B cell (primary cell): ENCODE measurements around the gene GNAT3. TPM values are rescaled to one million over a fixed set of nuclear protein-coding genes. Genes with fewer than 3 reads are reported as not detected.

Experiments used
- ATAC-seq: fragments of 200-7000 bp; cut with Tn5 transposase; one replicate; pipeline ENCODE4 v1.10.0; 2021; ENCODE audit warnings: low read depth, mild to moderate bottlenecking, moderate number of reproducible peaks, moderate library complexity
- CTCF ChIA-PET: fragments of 350-600 bp; sonication (Branson Sonifier 250); formaldehyde crosslinking; loops from one replicate; lab custom pipeline; 2021; ENCODE audit warnings: antibody characterized with exemption, inconsistent platforms; lab: Charles Lee
- POLR2A ChIA-PET: fragments of 350-600 bp; sonication (Branson Sonifier 250); formaldehyde crosslinking; loops from one replicate; lab custom pipeline; 2021; ENCODE audit warnings: antibody characterized with exemption; lab: Charles Lee
- DNase-seq: peaks from one replicate; pipeline ENCODE4 v3.0.0; 2013
- H2AFZ ChIP-seq: 2 replicates; pipeline ENCODE4 v1.6.1; 2012; ENCODE audit warnings: mild to moderate bottlenecking, low read depth, low read length; ENCODE audit not compliant: insufficient read depth, poor library complexity, severe bottlenecking
- H3K27ac ChIP-seq, 2 donors: 1 replicate in 1 of 2; 2 replicates in 1 of 2; pipeline ENCODE4 v1.5.1; 2012 to 2013; ENCODE audit warnings: low read length in 2 of 2, mild to moderate bottlenecking in 2 of 2, moderate library complexity in 1 of 2
- H3K27me3 ChIP-seq, 4 experiments: fragments of 200-600 bp in 1 of 4; sonication (generic) in 1 of 4; replicated peaks in 1 of 4; 1 replicate in 2 of 4; 2 replicates in 2 of 4; pipeline versions ENCODE4 v1.6.1 to v1.7.0; 2013 to 2016; ENCODE audit warnings: low read length in 3 of 4, mild to moderate bottlenecking in 2 of 4, mixed read lengths in 1 of 4, moderate library complexity in 1 of 4; ENCODE audit not compliant: insufficient read depth in 4 of 4, control insufficient read depth in 3 of 4; ENCODE audit errors: control extremely low read depth in 1 of 4
- H3K36me3 ChIP-seq, 2 experiments: replicated peaks in 1 of 2; 1 replicate in 1 of 2; 2 replicates in 1 of 2; pipeline versions ENCODE4 v1.6.1 to v1.7.1; 2013; ENCODE audit warnings: low read length in 1 of 2; ENCODE audit not compliant: insufficient read depth in 2 of 2, control insufficient read depth in 1 of 2; ENCODE audit errors: control extremely low read depth in 1 of 2, extremely low read depth in 1 of 2
- H3K4me1 ChIP-seq, 2 donors: fragments of 200-600 bp in 1 of 2; sonication (generic) in 1 of 2; 1 replicate in 1 of 2; 2 replicates in 1 of 2; pipeline versions ENCODE4 v1.5.1 to v1.6.1; 2013 to 2017; ENCODE audit warnings: low read length in 2 of 2; ENCODE audit not compliant: control insufficient read depth in 2 of 2, insufficient read depth in 2 of 2
- H3K4me2 ChIP-seq: replicated peaks from 2 replicates; pipeline ENCODE3; 2012; ENCODE audit warnings: mild to moderate bottlenecking, low read depth, low read length; ENCODE audit not compliant: poor library complexity, severe bottlenecking
- H3K4me3 ChIP-seq, 5 experiments: fragments of 200-600 bp in 1 of 5; sonication (generic) in 1 of 5; 1 replicate in 3 of 5; 2 replicates in 2 of 5; pipeline versions ENCODE4 v1.5.1 to v1.7.0; 2011 to 2016; ENCODE audit warnings: low read length in 4 of 5, mild to moderate bottlenecking in 4 of 5, low read depth in 2 of 5, control low read depth in 1 of 5, moderate library complexity in 1 of 5; ENCODE audit not compliant: insufficient read depth in 1 of 5; ENCODE audit errors: control extremely low read depth in 1 of 5, extremely low read depth in 1 of 5
- H3K79me2 ChIP-seq: fragments of 200-600 bp; sonication (generic); one replicate; pipeline ENCODE4 v1.6.0; 2016; ENCODE audit warnings: low read length; ENCODE audit not compliant: control insufficient read depth, insufficient read depth
- H3K9ac ChIP-seq: fragments of 200-600 bp; sonication (generic); 2 replicates; pipeline ENCODE4 v1.6.1; 2017; ENCODE audit warnings: mild to moderate bottlenecking, low read length, moderate library complexity
- H3K9me3 ChIP-seq, 3 donors: one replicate each; pipeline versions ENCODE4 v1.6.1 to v1.7.1; 2013; ENCODE audit warnings: low read length in 2 of 3; ENCODE audit not compliant: control insufficient read depth in 2 of 3, insufficient read depth in 1 of 3; ENCODE audit errors: control extremely low read depth in 1 of 3
- H4K20me1 ChIP-seq: 2 replicates; pipeline ENCODE4 v1.6.0; 2012; ENCODE audit warnings: mild to moderate bottlenecking, low read length; ENCODE audit not compliant: insufficient read depth, control insufficient read depth, poor library complexity, severe bottlenecking
- H3K27ac Mint-ChIP-seq: one replicate; pipeline ENCODE4 v1.8.0; 2021; ENCODE audit warnings: mixed read lengths
- H3K27me3 Mint-ChIP-seq: one replicate; pipeline ENCODE4 v1.8.0; 2021; ENCODE audit warnings: mixed read lengths
- H3K4me1 Mint-ChIP-seq: one replicate; pipeline ENCODE4 v1.8.0; 2021; ENCODE audit warnings: mixed read lengths
- H3K4me3 Mint-ChIP-seq: one replicate; pipeline ENCODE4 v1.8.0; 2021; ENCODE audit warnings: mixed read lengths
- H3K9me3 Mint-ChIP-seq: one replicate; pipeline ENCODE4 v1.8.0; 2022; ENCODE audit warnings: mixed read lengths; ENCODE audit not compliant: insufficient read depth
- CTCF ChIP-seq: fragments of 200-600 bp; IDR thresholded peaks from one replicate; pipeline ENCODE4 v1.8.0; 2022; ENCODE audit warnings: antibody characterized with exemption, mild to moderate bottlenecking
- EZH2 ChIP-seq: IDR thresholded peaks from 2 replicates; pipeline ENCODE4 v1.6.1; 2012; ENCODE audit warnings: borderline replicate concordance, low read depth, mild to moderate bottlenecking, moderate library complexity, low read length; ENCODE audit not compliant: insufficient read depth, poor library complexity, severe bottlenecking
- WGBS: methylation state at CpG from one replicate; pipeline ENCODE4 v1.1.5; 2013; ENCODE audit warnings: missing lambda C conversion rate; ENCODE audit not compliant: insufficient coverage; 5-methylcytosine and 5-hydroxymethylcytosine counted together
- intact Hi-C: fragments of 100-400 bp; cut with micrococcal nuclease; formaldehyde crosslinking; loops from one replicate; pipeline ENCODE4 v1.10.0; 2022
- polyA plus RNA-seq: library from polyadenylated mRNA; depleted of rRNA; stranded (reverse); fragments of >200 nt; gene quantifications from 2 replicates; pipeline ENCODE4 v1.2.3, GENCODE V29; 2012
- total RNA-seq, 2 donors: library from RNA; stranded (reverse); fragments of 120-200 nt in 1 of 2; gene quantifications; 1 replicate in 1 of 2; 2 replicates in 1 of 2; pipeline versions ENCODE4 v1.2.3 to v1.2.4, GENCODE V29; 2013 to 2022

Gene GNAT3
- total and polyA plus RNA-seq, 2 donors (not counting 1 experiment from before 2014, with no cell fraction given) = not detected

GRCh38 chr7:80443325-80443724, 68.5 kb downstream of the GNAT3 start:
- no peaks in the 10 kb centered on the region for H3K4me1 Mint-ChIP-seq
- Histone ChIP-seq H3K9me3 (no peaks in the 10 kb centered on the region), H3K4me1 (no peaks in the 10 kb centered on the region), H2AFZ (no peak overlapping the region), H3K79me2 (no peaks in the 10 kb centered on the region), H3K27me3 (no peaks in the 10 kb centered on the region), H3K9ac (no peak overlapping the region), H3K27ac (no peak overlapping the region), H3K36me3 (no peaks in the 10 kb centered on the region), H3K4me3 (no peak overlapping the region), H3K4me2 (no peak overlapping the region), H4K20me1 (no peaks in the 10 kb centered on the region)
- no peak for ATAC-seq
- no peaks in the 10 kb centered on the region for H3K9me3 Mint-ChIP-seq
- POLR2A ChIA-PET = no interaction called here
- WGBS = 80% methylated on average over 1 of the region's 3 CpGs
- TF ChIP-seq EZH2 (no peak), CTCF (no peak)
- H3K4me3 Mint-ChIP-seq = no peak overlapping the region
- DNase-seq = no peak
- CTCF ChIA-PET = no interaction called here
- intact Hi-C loops = no loop called here
- no peaks in the 10 kb centered on the region for H3K27me3 Mint-ChIP-seq
- H3K27ac Mint-ChIP-seq = no peak overlapping the region

GRCh38 chr7:80440883-80441282, 71.0 kb downstream of the GNAT3 start:
- ChIA-PET POLR2A (no interaction called here), CTCF (no interaction called here)
- H4K20me1 ChIP-seq = no peaks in the 10 kb centered on the region
- no peak for DNase-seq
- no peaks in the 10 kb centered on the region for H3K4me1 Mint-ChIP-seq
- H3K4me1 ChIP-seq = no peaks in the 10 kb centered on the region
- no peak overlapping the region for H2AFZ ChIP-seq
- intact Hi-C loops = no loop called here
- H3K9me3 Mint-ChIP-seq = no peaks in the 10 kb centered on the region
- no peak overlapping the region for H3K27ac ChIP-seq
- no peaks in the 10 kb centered on the region for H3K9me3 ChIP-seq
- no peaks in the 10 kb centered on the region for H3K27me3 ChIP-seq
- no peaks in the 10 kb centered on the region for H3K36me3 ChIP-seq
- H3K27me3 Mint-ChIP-seq = no peaks in the 10 kb centered on the region
- H3K9ac ChIP-seq = no peak overlapping the region
- H3K79me2 ChIP-seq = no peaks in the 10 kb centered on the region
- no peak overlapping the region for H3K4me3 Mint-ChIP-seq
- 80% methylated on average over 1 of the region's 2 CpGs for WGBS
- TF ChIP-seq EZH2 = no peak
- ATAC-seq = no peak
- no peak overlapping the region for H3K27ac Mint-ChIP-seq
- no peak overlapping the region for H3K4me3 ChIP-seq
- no peak overlapping the region for H3K4me2 ChIP-seq
